GM23338 (cell line): ENCODE measurements around the gene YTHDF1. TPM values are rescaled to one million over a fixed set of nuclear protein-coding genes. Genes with fewer than 3 reads are reported as not detected.
A peak's percentile ranks its signal among the peaks of the same experiment; 100 is the strongest.

ENCODE experiments used
- ATAC-seq: fragments of 200-7000 bp; cut with Tn5 transposase; 3 replicates; pipeline ENCODE4 v1.9.1; 2020
- DNase-seq: peaks from one replicate; pipeline ENCODE4 v3.0.0-alpha.2; 2015; ENCODE audit warnings: low spot score
- H2AFZ ChIP-seq: fragments of 200-600 bp; sonication (generic); 2 replicates; pipeline ENCODE4 v1.8.0; 2016; ENCODE audit warnings: antibody characterized with exemption, mild to moderate bottlenecking, moderate library complexity
- H3F3A ChIP-seq: fragments of 200-600 bp; sonication (generic); replicated peaks from 2 replicates; pipeline ENCODE4 v1.8.0; 2017; ENCODE audit warnings: antibody characterized with exemption, mixed run types, low read depth
- H3K27ac ChIP-seq: fragments of 200-600 bp; sonication (generic); 2 replicates; pipeline ENCODE4 v1.6.1; 2016; ENCODE audit warnings: low read depth
- H3K27me3 ChIP-seq: fragments of 200-600 bp; sonication (generic); 2 replicates; pipeline ENCODE4 v1.8.0; 2016; ENCODE audit warnings: mild to moderate bottlenecking, mixed run types, moderate library complexity; ENCODE audit not compliant: insufficient read depth
- H3K36me3 ChIP-seq: fragments of 200-600 bp; sonication (generic); 2 replicates; pipeline ENCODE4 v1.8.0; 2016; ENCODE audit warnings: mild to moderate bottlenecking; ENCODE audit not compliant: insufficient read depth
- H3K4me1 ChIP-seq: fragments of 200-600 bp; sonication (generic); 2 replicates; pipeline ENCODE4 v1.8.0; 2016; ENCODE audit warnings: mild to moderate bottlenecking, moderate library complexity; ENCODE audit not compliant: insufficient read depth
- H3K4me2 ChIP-seq: fragments of 200-600 bp; sonication (generic); 2 replicates; pipeline ENCODE4 v1.7.1; 2017; ENCODE audit warnings: mixed run types
- H3K4me3 ChIP-seq: fragments of 200-600 bp; sonication (generic); 2 replicates; pipeline ENCODE4 v1.6.1; 2016; ENCODE audit warnings: mixed run types
- H3K79me2 ChIP-seq: fragments of 200-600 bp; sonication (generic); replicated peaks from 2 replicates; pipeline ENCODE4 v1.8.0; 2017; ENCODE audit warnings: mild to moderate bottlenecking; ENCODE audit not compliant: insufficient read depth
- H3K9me2 ChIP-seq: fragments of 200-600 bp; sonication (generic); 2 replicates; pipeline ENCODE4 v1.8.0; 2017; ENCODE audit not compliant: insufficient read depth
- H4K20me1 ChIP-seq: fragments of 200-600 bp; sonication (generic); replicated peaks from 2 replicates; pipeline ENCODE4 v1.8.0; 2017; ENCODE audit warnings: mild to moderate bottlenecking; ENCODE audit not compliant: insufficient read depth
- H3K27ac Mint-ChIP-seq: 2 replicates; pipeline ENCODE4 v1.8.0; 2020; ENCODE audit warnings: inconsistent platforms, mild to moderate bottlenecking, moderate library complexity, mixed read lengths
- H3K27me3 Mint-ChIP-seq: 3 replicates; pipeline ENCODE4 v1.8.0; 2022; ENCODE audit warnings: low read depth, mild to moderate bottlenecking, moderate library complexity, mixed read lengths, inconsistent platforms; ENCODE audit not compliant: insufficient read depth, poor library complexity
- H3K36me3 Mint-ChIP-seq: 3 replicates; pipeline ENCODE4 v1.8.0; 2021; ENCODE audit warnings: low read depth, mild to moderate bottlenecking, inconsistent platforms, moderate library complexity, mixed read lengths
- H3K4me1 Mint-ChIP-seq: 3 replicates; pipeline ENCODE4 v1.8.0; 2020; ENCODE audit warnings: mild to moderate bottlenecking, inconsistent platforms, mixed read lengths
- H3K4me3 Mint-ChIP-seq: 3 replicates; pipeline ENCODE4 v1.8.0; 2021; ENCODE audit warnings: moderate library complexity, mild to moderate bottlenecking, inconsistent platforms, mixed read lengths
- H3K9me3 Mint-ChIP-seq: 3 replicates; pipeline ENCODE4 v1.8.0; 2020; ENCODE audit warnings: moderate library complexity, mild to moderate bottlenecking, inconsistent platforms, mixed read lengths
- EZH2phosphoT487 ChIP-seq: fragments of 200-600 bp; sonication (generic); IDR thresholded peaks from one replicate; pipeline ENCODE4 v1.8.1; 2018; ENCODE audit warnings: antibody characterized with exemption; ENCODE audit not compliant: unreplicated experiment
- NANOG ChIP-seq: IDR thresholded peaks from 2 replicates; pipeline ENCODE4 v1.6.1; 2016; ENCODE audit warnings: antibody characterized with exemption, borderline replicate concordance
- POLR2AphosphoS5 ChIP-seq: IDR thresholded peaks from 2 replicates; pipeline ENCODE4 v1.6.1; 2016; ENCODE audit warnings: antibody characterized with exemption, low read depth
- REST ChIP-seq: IDR thresholded peaks from one replicate; pipeline ENCODE4 v1.6.1; 2018; ENCODE audit warnings: antibody characterized with exemption; ENCODE audit not compliant: unreplicated experiment
- ZNF462 ChIP-seq: fragments of 250-450 bp; sonication (Bioruptor Pico); IDR thresholded peaks from 2 replicates; pipeline ENCODE4 v1.5.0; 2020; ENCODE audit warnings: mild to moderate bottlenecking, moderate library complexity
- polyA plus RNA-seq: library from polyadenylated mRNA; unstranded; fragments of >200 nt; fragmentation: Nextera tagmentation; extraction: Ambion mirVana; gene quantifications from 2 replicates; pipeline ENCODE4 v1.2.1, GENCODE V29; 2016
- total RNA-seq: library from RNA; depleted of rRNA; stranded (reverse); fragments of >200 nt; shearing (Covaris generic); gene quantifications from 2 replicates; pipeline ENCODE4 v1.2.3, GENCODE V29; 2014
- TF ChIP-seq, protein P1 (sequence below), 2 experiments: fragments of 200-600 bp in 1 of 2; sonication (generic) in 1 of 2; conservative IDR thresholded peaks; 2 replicates each; pipeline versions ENCODE4 v1.5.1 to v1.6.1; 2016 to 2017; ENCODE audit warnings: antibody characterized with exemption in 2 of 2, low read depth in 2 of 2, mild to moderate bottlenecking in 2 of 2, moderate library complexity in 1 of 2

The YTHDF1 gene
- total and polyA plus RNA-seq, 2 experiments from 2014 or later: 30.9 to 64.3 TPM

DNA sequence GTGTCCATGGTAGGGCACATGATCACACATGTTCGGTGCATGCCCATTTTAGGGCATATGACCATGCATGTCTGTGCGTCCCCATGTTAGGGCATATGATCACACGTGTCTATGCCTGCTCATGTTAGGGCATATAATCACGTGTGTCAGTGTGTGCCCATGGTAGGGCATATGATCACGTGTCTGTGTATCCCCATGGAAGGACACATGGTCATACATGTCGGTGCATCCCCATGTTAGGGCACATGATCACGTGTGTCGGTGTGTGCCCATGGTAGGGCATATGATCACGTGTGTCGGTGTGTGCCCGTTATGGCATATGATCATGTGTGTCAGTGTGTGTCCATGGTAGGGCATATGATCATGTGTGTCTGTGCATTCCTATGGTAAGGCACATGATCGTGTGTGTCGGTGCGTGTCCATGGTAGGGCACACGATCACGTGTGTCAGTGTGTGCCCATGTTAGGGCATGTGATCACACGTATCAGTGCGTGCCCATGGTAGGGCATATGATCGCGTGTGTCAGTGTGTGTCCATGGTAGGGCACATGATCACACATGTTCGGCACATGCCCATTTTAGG, 30.6 kb downstream of the YTHDF1 start (continued):
- TF ChIP-seq ZNF462 (CRISPR knock-in tag) (no peak), NANOG (no peak), EZH2phosphoT487 (no peak), POLR2AphosphoS5 (no peak)
- TF ChIP-seq, protein P1, sequence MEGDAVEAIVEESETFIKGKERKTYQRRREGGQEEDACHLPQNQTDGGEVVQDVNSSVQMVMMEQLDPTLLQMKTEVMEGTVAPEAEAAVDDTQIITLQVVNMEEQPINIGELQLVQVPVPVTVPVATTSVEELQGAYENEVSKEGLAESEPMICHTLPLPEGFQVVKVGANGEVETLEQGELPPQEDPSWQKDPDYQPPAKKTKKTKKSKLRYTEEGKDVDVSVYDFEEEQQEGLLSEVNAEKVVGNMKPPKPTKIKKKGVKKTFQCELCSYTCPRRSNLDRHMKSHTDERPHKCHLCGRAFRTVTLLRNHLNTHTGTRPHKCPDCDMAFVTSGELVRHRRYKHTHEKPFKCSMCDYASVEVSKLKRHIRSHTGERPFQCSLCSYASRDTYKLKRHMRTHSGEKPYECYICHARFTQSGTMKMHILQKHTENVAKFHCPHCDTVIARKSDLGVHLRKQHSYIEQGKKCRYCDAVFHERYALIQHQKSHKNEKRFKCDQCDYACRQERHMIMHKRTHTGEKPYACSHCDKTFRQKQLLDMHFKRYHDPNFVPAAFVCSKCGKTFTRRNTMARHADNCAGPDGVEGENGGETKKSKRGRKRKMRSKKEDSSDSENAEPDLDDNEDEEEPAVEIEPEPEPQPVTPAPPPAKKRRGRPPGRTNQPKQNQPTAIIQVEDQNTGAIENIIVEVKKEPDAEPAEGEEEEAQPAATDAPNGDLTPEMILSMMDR (conservative IDR thresholded peaks at IDR 0.05; ENCODE audit: low read depth in 2 of 2): no peak

DNA sequence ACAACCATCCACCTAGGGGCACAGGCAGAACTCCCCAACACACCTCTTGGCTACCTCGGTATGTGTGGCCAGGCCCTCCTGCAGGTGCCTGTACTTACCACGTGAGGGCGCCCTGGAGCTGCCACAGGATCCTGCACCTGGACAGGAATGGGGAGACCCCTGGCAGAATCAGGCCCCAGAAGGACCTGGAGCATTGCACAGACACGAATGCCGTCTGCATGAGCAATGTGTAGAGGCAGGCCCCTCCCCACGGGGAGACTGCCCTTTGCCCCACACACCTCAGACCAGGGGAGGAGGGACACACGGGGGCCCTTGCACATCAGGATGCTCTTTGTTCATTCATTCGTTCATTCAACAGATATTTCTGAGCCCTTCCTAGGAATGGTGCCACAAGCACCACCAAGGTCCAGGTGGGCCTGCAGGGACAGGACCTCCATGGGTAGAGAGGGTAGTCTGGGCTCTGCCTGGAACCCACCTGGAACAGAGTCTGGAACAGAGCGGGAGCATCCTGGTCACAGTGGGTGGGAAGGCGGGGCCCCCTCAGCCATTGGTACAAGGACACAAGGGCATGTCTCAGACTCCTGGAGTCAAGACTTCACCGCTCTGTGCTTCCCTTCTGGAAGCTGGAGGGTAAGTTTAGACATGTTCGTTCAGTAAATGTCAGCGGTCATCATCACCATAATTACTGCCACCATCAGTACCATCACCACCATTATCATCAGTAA, 32.3 kb downstream of the YTHDF1 start:
- peak; percentile 71 for ATAC-seq
- H4K20me1 ChIP-seq: no peaks in the 10 kb centered on the region; the same call in 1 of the 2 replicates
- Mint-ChIP-seq H3K27ac (no peak overlapping the region), H3K4me1 (peaks cover 18% of the 10 kb centered on the region), H3K9me3 (no peaks in the 10 kb centered on the region; the same call in 2 of the 3 replicates), H3K36me3 (no peaks in the 10 kb centered on the region), H3K27me3 (peaks cover 32% of the 10 kb centered on the region), H3K4me3 (no peak overlapping the region)
- TF ChIP-seq POLR2AphosphoS5 (peak; percentile 26), REST (no peak)
- TF ChIP-seq, protein P1 (conservative IDR thresholded peaks at IDR 0.05; ENCODE audit: low read depth in 2 of 2): peak; percentile 84 to 94
- no peak overlapping the region for H3K4me3 ChIP-seq
- peak; percentile 80 for DNase-seq
- H3K4me1 ChIP-seq: peaks cover 8% of the 10 kb centered on the region
- no peak overlapping the region for H3K4me2 ChIP-seq
- H3K79me2 ChIP-seq: no peaks in the 10 kb centered on the region
- H3K36me3 ChIP-seq: no peaks in the 10 kb centered on the region
- H3F3A ChIP-seq: peaks cover 20% of the 10 kb centered on the region
- H3K27ac ChIP-seq: no peak overlapping the region
- no peaks in the 10 kb centered on the region for H3K9me2 ChIP-seq
- H3K27me3 ChIP-seq: no peaks in the 10 kb centered on the region
- H2AFZ ChIP-seq: no peak overlapping the region
